HepG2 (cell line): ENCODE measurements around the gene UBALD1. TPM values are rescaled to one million over a fixed set of nuclear protein-coding genes. Genes with fewer than 3 reads are reported as not detected.

Experiments
- ATAC-seq: fragments of 200-7000 bp; cut with Tn5 transposase; 3 replicates; pipeline ENCODE4 v1.9.1; 2020; ENCODE audit warnings: mild to moderate bottlenecking, moderate library complexity
- BruUV-seq: library from RNA; stranded (reverse); fragments of 400-500 nt; replicated peaks from 2 replicates; lab custom pipeline; 2021; lab: Mats Ljungman, UMichigan
- CTCF ChIA-PET: fragments of 300-600 bp; formaldehyde crosslinking; extraction: SDS; loops from one replicate; lab custom pipeline; 2021; ENCODE audit warnings: low total read pairs, inconsistent platforms, low intra/inter-chr PET ratio; lab: Yijun Ruan, JAX
- POLR2A ChIA-PET: fragments of 350-600 bp; sonication (Branson Sonifier 250); formaldehyde crosslinking; loops from one replicate; lab custom pipeline; 2020; ENCODE audit warnings: antibody characterized with exemption, inconsistent platforms; lab: Yijun Ruan, JAX
- DNase-seq: peaks from one replicate; pipeline ENCODE4 v3.0.0-alpha.2; 2015; ENCODE audit warnings: low spot score
- FAIRE-seq: peaks from 3 replicates; lab custom pipeline; 2011; peaks lifted over from hg19 to GRCh38; lab: Jason Lieb, UNC
- H2AFZ ChIP-seq: one replicate; pipeline ENCODE4 v1.6.1; 2011; ENCODE audit warnings: low read length, inconsistent platforms
- H3K27ac ChIP-seq: fragments of 300-600 bp; 3 replicates; pipeline ENCODE4 v1.8.0; 2011; ENCODE audit warnings: mixed run types, mild to moderate bottlenecking, mixed read lengths, low read length, inconsistent platforms; ENCODE audit not compliant: insufficient read depth; ENCODE audit errors: extremely low read length
- H3K27me3 ChIP-seq, 2 experiments: fragments of 200-600 bp in 1 of 2; 2 replicates in 1 of 2; 3 replicates in 1 of 2; pipeline versions ENCODE4 v1.6.0 to v1.8.0; 2011; ENCODE audit warnings: low read length in 2 of 2, mild to moderate bottlenecking in 2 of 2, moderate library complexity in 2 of 2, inconsistent platforms in 1 of 2; ENCODE audit not compliant: insufficient read depth in 2 of 2, control insufficient read depth in 1 of 2
- H3K36me3 ChIP-seq, 2 experiments: fragments of 200-600 bp in 1 of 2; replicated peaks in 1 of 2; 2 replicates in 1 of 2; 3 replicates in 1 of 2; pipeline versions ENCODE4 v1.5.1 to v1.8.0; 2011; ENCODE audit warnings: low read length in 2 of 2, inconsistent platforms in 1 of 2; ENCODE audit not compliant: insufficient read depth in 2 of 2, control insufficient read depth in 1 of 2
- H3K4me1 ChIP-seq: 2 replicates; pipeline ENCODE4 v1.5.1; 2012; ENCODE audit warnings: low read length, inconsistent platforms; ENCODE audit not compliant: insufficient read depth
- H3K4me2 ChIP-seq: 2 replicates; pipeline ENCODE4 v1.6.0; 2011; ENCODE audit warnings: low read depth, low read length, inconsistent platforms
- H3K4me3 ChIP-seq, 3 experiments: fragments of 200-600 bp in 1 of 3; sonication (generic), shearing (Covaris generic) in 1 of 3; replicated peaks in 1 of 3; 2 replicates each; pipeline ENCODE4 v1.5.1; 2011 to 2016; ENCODE audit warnings: low read length in 3 of 3, inconsistent platforms in 2 of 3, low read depth in 2 of 3, mild to moderate bottlenecking in 2 of 3, control low read depth in 1 of 3, mixed read lengths in 1 of 3; ENCODE audit not compliant: insufficient read depth in 1 of 3
- H3K79me2 ChIP-seq: one replicate; pipeline ENCODE4 v1.6.1; 2011; ENCODE audit warnings: low read length, inconsistent platforms; ENCODE audit not compliant: insufficient read depth
- H3K9ac ChIP-seq: 2 replicates; pipeline ENCODE4 v1.6.0; 2011; ENCODE audit warnings: mild to moderate bottlenecking, low read depth, low read length, inconsistent platforms; ENCODE audit not compliant: insufficient read depth
- H3K9me3 ChIP-seq: 2 replicates; pipeline ENCODE4 v1.5.1; 2012; ENCODE audit warnings: mild to moderate bottlenecking, low read length
- H4K20me1 ChIP-seq: 2 replicates; pipeline ENCODE4 v1.6.0; 2011; ENCODE audit warnings: inconsistent platforms, mild to moderate bottlenecking, low read length, moderate library complexity; ENCODE audit not compliant: insufficient read depth
- ATF4 ChIP-seq, 2 experiments: fragments of 450-650 bp in 1 of 2; sonication (generic) in 1 of 2; formaldehyde crosslinking; IDR thresholded peaks; 2 replicates each; pipeline versions ENCODE4 v1.5.0 to v1.8.0; 2020 to 2022; ENCODE audit warnings: mild to moderate bottlenecking in 1 of 2, missing genetic modification reagents in 1 of 2
- EEA1 ChIP-seq: sonication (generic); formaldehyde crosslinking; IDR thresholded peaks from 2 replicates; pipeline ENCODE4 v1.5.1; 2020; ENCODE audit warnings: mild to moderate bottlenecking, missing genetic modification reagents, borderline replicate concordance
- GRHL1 ChIP-seq: sonication (generic); formaldehyde crosslinking; conservative IDR thresholded peaks from 2 replicates; pipeline ENCODE4 v1.8.0; 2022; ENCODE audit warnings: missing genetic modification reagents
- ISX ChIP-seq: sonication (generic); formaldehyde crosslinking; conservative IDR thresholded peaks from 2 replicates; pipeline ENCODE4 v1.5.0; 2020; ENCODE audit warnings: missing genetic modification reagents
- SMC3 ChIP-seq: IDR thresholded peaks from 2 replicates; pipeline ENCODE4 v1.6.1; 2011; ENCODE audit warnings: low read length, improper control_type of control experiment
- ZFP36L1 ChIP-seq: sonication (generic); formaldehyde crosslinking; IDR thresholded peaks from 2 replicates; pipeline ENCODE4 v1.8.0; 2022; ENCODE audit warnings: mild to moderate bottlenecking, missing genetic modification reagents, moderate library complexity
- ZNF121 ChIP-seq: sonication (generic); formaldehyde crosslinking; IDR thresholded peaks from 2 replicates; pipeline ENCODE4 v1.5.0; 2020; ENCODE audit warnings: mild to moderate bottlenecking, missing genetic modification reagents
- ZNF138 ChIP-seq: sonication (generic); formaldehyde crosslinking; IDR thresholded peaks from 2 replicates; pipeline ENCODE4 v1.5.0; 2020; ENCODE audit warnings: mild to moderate bottlenecking, low read depth, missing genetic modification reagents
- ZNF552 ChIP-seq: sonication (generic); formaldehyde crosslinking; IDR thresholded peaks from 2 replicates; pipeline ENCODE4 v1.9.0; 2022; ENCODE audit warnings: missing genetic modification reagents, mild to moderate bottlenecking, borderline replicate concordance
- ZNF574 ChIP-seq: sonication (generic); formaldehyde crosslinking; IDR thresholded peaks from 2 replicates; pipeline ENCODE4 v1.4.0; 2020; ENCODE audit warnings: missing genetic modification reagents
- ZNF577 ChIP-seq: sonication (generic); formaldehyde crosslinking; IDR thresholded peaks from 2 replicates; pipeline ENCODE4 v1.4.0; 2020; ENCODE audit warnings: mild to moderate bottlenecking, low read depth, missing genetic modification reagents, borderline replicate concordance
- ZSCAN9 ChIP-seq: IDR thresholded peaks from 2 replicates; pipeline ENCODE4 v1.6.1; 2016; ENCODE audit warnings: borderline replicate concordance
- WGBS: methylation state at CpG from one replicate; pipeline ENCODE4 v1.1.6; 2017; ENCODE audit warnings: low lambda C conversion rate; 5-methylcytosine and 5-hydroxymethylcytosine counted together
- in situ Hi-C: cut with HindIII; loops from 2 replicates; pipeline ENCODE4 v1.10.0; 2017; ENCODE audit warnings: low pct_unique_long_range_greater_than_20kb; ENCODE audit not compliant: extremely low pct_ligation_motif_present
- intact Hi-C: fragments of 100-400 bp; cut with micrococcal nuclease; formaldehyde crosslinking; loops from one replicate; pipeline ENCODE4 v1.10.0; 2022; ENCODE audit not compliant: unreplicated experiment
- polyA plus RNA-seq, 8 experiments: library from polyadenylated mRNA; depleted of rRNA in 3 of 8; stranded (reverse) in 7 of 8; unstranded in 1 of 8; fragments of >200 nt; fragmentation: Illumina TruSeq in 4 of 8; extraction: Trizol in 4 of 8; gene quantifications; 2 replicates each; pipeline versions ENCODE4 v1.2.1 to v1.2.3, GENCODE V29; 2011 to 2016; ENCODE audit warnings: low read depth in 4 of 8, missing spikeins in 1 of 8, mixed read lengths in 1 of 8; ENCODE audit not compliant: insufficient read depth in 1 of 8
- total RNA-seq, 5 experiments: library from RNA; depleted of rRNA; stranded (reverse); fragments of >200 nt; fragmentation: Illumina TruSeq; extraction: Trizol; gene quantifications; 2 replicates each; pipeline ENCODE4 v1.2.3, GENCODE V29; 2016; ENCODE audit warnings: low read depth in 1 of 5

UBALD1 gene
- total and polyA plus RNA-seq, 2 of the 13 experiments (the other 11 are each of a cell fraction or from before 2014, with no cell fraction given) = 6.8 to 12.3 TPM

- ATAC-seq (no peak), DNase-seq (no peak), FAIRE-seq (no peak)
- Histone ChIP-seq H2AFZ (no peak overlapping the region), H3K27ac (no peak overlapping the region), H3K4me2 (no peak overlapping the region), H4K20me1 (no peaks in the 10 kb centered on the region), H3K9me3 (no peaks in the 10 kb centered on the region), H3K79me2 (no peaks in the 10 kb centered on the region), H3K4me1 (no peaks in the 10 kb centered on the region), H3K36me3 (no peaks in the 10 kb centered on the region), H3K9ac (no peak overlapping the region), H3K4me3 (no peak overlapping the region), H3K27me3 (no peaks in the 10 kb centered on the region)
- in situ Hi-C loops = loop anchor here (10.0 kb wide), 1 partner anchor 65 kb away; no protein-coding TSS in a partner anchor
- WGBS = 46% methylated on average over 6 of the region's 6 CpGs
- intact Hi-C loops = no loop called here
- POLR2A ChIA-PET = no interaction called here
- no TSS peak for BruUV-seq
- CTCF ChIA-PET = no interaction called here
- TF ChIP-seq ZNF138 (CRISPR knock-in tag) = no peak
- TF ChIP-seq ISX (CRISPR knock-in tag) = no peak
- no peak for TF ChIP-seq GRHL1
- no peak for TF ChIP-seq EEA1
- no peak for TF ChIP-seq ZNF552 (CRISPR knock-in tag)
- TF ChIP-seq SMC3 = no peak
- TF ChIP-seq ZSCAN9 (CRISPR knock-in tag) = no peak
These were observed 34.4 kb downstream of the UBALD1 start for GRCh38 chr16:4580250-4580649.

- no peaks in the 10 kb centered on the region for H3K9me3 ChIP-seq
- no peaks in the 10 kb centered on the region for H3K79me2 ChIP-seq
- no peak for TF ChIP-seq ZNF574 (CRISPR knock-in tag)
- no peak for TF ChIP-seq ZFP36L1 (CRISPR knock-in tag)
- TF ChIP-seq ZNF121 (CRISPR knock-in tag) = 0 out of 2 replicates have a peak, but pooled peaks have one; percentile 30
- no peak for TF ChIP-seq ATF4 (CRISPR knock-in tag; IDR thresholded peaks at IDR 0.05)
- no peak for TF ChIP-seq ZNF577
- TF ChIP-seq, all 625 proteins: peak for 1
- H3K4me1 ChIP-seq = no peaks in the 10 kb centered on the region
- POLR2A ChIA-PET = no interaction called here
- intact Hi-C loops = no loop called here
- no peaks in the 10 kb centered on the region for H3K27me3 ChIP-seq
- in situ Hi-C loops = no loop called here
- H2AFZ ChIP-seq = no peak overlapping the region
- 45% methylated on average over 10 of the region's 13 CpGs for whole genome bisulfite sequencing
- ATAC-seq (no peak), FAIRE-seq (no peak), DNase-seq (no peak)
- no peak overlapping the region for H3K4me3 ChIP-seq
- no peaks in the 10 kb centered on the region for H4K20me1 ChIP-seq
- no TSS peak for BruUV-seq
- H3K27ac ChIP-seq = no peak overlapping the region
- H3K4me2 ChIP-seq = no peak overlapping the region
- CTCF ChIA-PET = no interaction called here
- no peak overlapping the region for H3K9ac ChIP-seq
- H3K36me3 ChIP-seq = no peaks in the 10 kb centered on the region
These were observed 35.6 kb downstream of the UBALD1 start for GRCh38 chr16:4578961-4579530.
